Neural cell (in vitro differentiated cells): Measurements from ENCODE around the gene NSFL1C.

Source experiments
- EP300 ChIP-seq: fragments of 450-650 bp; conservative IDR thresholded peaks from 2 replicates; pipeline ENCODE4 v1.6.1; 2014; ENCODE audit warnings: antibody characterized with exemption, mild to moderate bottlenecking, moderate library complexity; ENCODE audit not compliant: poor library complexity, severe bottlenecking
- EZH2 ChIP-seq: fragments of 200-600, 300-800 bp; shearing (Covaris generic), sonication (generic); IDR thresholded peaks from 2 replicates; pipeline ENCODE4 v1.6.1; 2014; ENCODE audit warnings: antibody characterized with exemption, low read length, borderline replicate concordance, mild to moderate bottlenecking; ENCODE audit not compliant: insufficient read depth, poor library complexity, severe bottlenecking
- POLR2AphosphoS5 ChIP-seq: IDR thresholded peaks from 2 replicates; pipeline ENCODE4 v1.6.1; 2012
- RAD21 ChIP-seq: fragments of 450-650 bp; conservative IDR thresholded peaks from 2 replicates; pipeline ENCODE4 v1.6.1; 2014; ENCODE audit warnings: antibody characterized with exemption, mild to moderate bottlenecking, moderate library complexity
- REST ChIP-seq: IDR thresholded peaks from 2 replicates; pipeline ENCODE4 v1.6.1; 2012; ENCODE audit warnings: borderline replicate concordance
- TAF1 ChIP-seq: IDR thresholded peaks from 2 replicates; pipeline ENCODE4 v1.6.1; 2012; ENCODE audit warnings: low read depth
- TF ChIP-seq, protein P1 (sequence below): fragments of 450-650 bp; IDR thresholded peaks from 2 replicates; pipeline ENCODE4 v1.5.1; 2014; ENCODE audit warnings: antibody characterized with exemption, mild to moderate bottlenecking, moderate library complexity; ENCODE audit not compliant: poor library complexity, severe bottlenecking

DNA sequence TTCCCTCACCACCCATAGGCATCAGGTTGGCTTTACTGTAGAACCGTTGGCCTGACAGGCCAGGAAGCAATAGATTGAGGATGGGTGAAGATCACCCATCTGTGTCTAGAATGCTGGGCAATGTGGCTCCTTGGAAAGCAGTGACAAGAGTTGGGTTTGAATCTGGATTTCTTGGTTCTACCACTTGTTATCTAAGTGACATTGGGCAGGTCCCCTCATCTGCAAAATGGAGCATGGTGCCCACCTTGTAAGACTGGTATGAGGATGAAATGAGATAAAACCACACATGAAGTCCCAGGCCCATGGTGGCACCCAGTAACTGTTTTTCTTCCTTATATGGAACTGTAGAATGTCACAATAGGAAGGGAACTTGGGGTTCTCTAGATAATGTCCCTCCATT lies 47.2 kb upstream of the NSFL1C start:
- no peak for TF ChIP-seq TAF1
- no peak for TF ChIP-seq POLR2AphosphoS5
- TF ChIP-seq, protein P1, sequence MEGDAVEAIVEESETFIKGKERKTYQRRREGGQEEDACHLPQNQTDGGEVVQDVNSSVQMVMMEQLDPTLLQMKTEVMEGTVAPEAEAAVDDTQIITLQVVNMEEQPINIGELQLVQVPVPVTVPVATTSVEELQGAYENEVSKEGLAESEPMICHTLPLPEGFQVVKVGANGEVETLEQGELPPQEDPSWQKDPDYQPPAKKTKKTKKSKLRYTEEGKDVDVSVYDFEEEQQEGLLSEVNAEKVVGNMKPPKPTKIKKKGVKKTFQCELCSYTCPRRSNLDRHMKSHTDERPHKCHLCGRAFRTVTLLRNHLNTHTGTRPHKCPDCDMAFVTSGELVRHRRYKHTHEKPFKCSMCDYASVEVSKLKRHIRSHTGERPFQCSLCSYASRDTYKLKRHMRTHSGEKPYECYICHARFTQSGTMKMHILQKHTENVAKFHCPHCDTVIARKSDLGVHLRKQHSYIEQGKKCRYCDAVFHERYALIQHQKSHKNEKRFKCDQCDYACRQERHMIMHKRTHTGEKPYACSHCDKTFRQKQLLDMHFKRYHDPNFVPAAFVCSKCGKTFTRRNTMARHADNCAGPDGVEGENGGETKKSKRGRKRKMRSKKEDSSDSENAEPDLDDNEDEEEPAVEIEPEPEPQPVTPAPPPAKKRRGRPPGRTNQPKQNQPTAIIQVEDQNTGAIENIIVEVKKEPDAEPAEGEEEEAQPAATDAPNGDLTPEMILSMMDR, result no peak
- no peak for TF ChIP-seq EZH2
- TF ChIP-seq REST, result no peak
- no peak for TF ChIP-seq EP300
- no peak for TF ChIP-seq RAD21
